A549 (cell line): Measurements from ENCODE around the gene GMCL1. TPM values are rescaled to one million over a fixed set of nuclear protein-coding genes. Genes with fewer than 3 reads are reported as not detected.

Experiments
- ATAC-seq, 2 experiments: fragments of 200-7000 bp in 1 of 2; fragments of >200 bp in 1 of 2; cut with Nextera tagmentation in 1 of 2; cut with Tn5 transposase in 1 of 2; 3 replicates each; pipeline versions ENCODE4 v1.8.0 to v1.9.1; 2018 to 2020; ENCODE audit warnings: mild to moderate bottlenecking in 1 of 2, moderate library complexity in 1 of 2
- CTCF ChIA-PET: fragments of 300-600 bp; sonication (Branson Sonifier 250); formaldehyde crosslinking; extraction: SDS; loops from one replicate; lab custom pipeline; 2021; ENCODE audit warnings: antibody characterized with exemption, inconsistent platforms; lab: Yijun Ruan, JAX
- POLR2A ChIA-PET: fragments of 350-600 bp; formaldehyde crosslinking; extraction: SDS; loops from one replicate; lab custom pipeline; 2021; ENCODE audit warnings: antibody characterized with exemption, inconsistent platforms; lab: Yijun Ruan, JAX
- DNase-seq, 2 experiments: peaks; one replicate each; pipeline versions ENCODE4 v3.0.0 to v3.0.0-alpha.2; 2011 to 2016; ENCODE audit warnings: low read depth in 1 of 2, low spot score in 1 of 2
- FAIRE-seq: peaks from 2 replicates; lab custom pipeline; 2011; peaks lifted over from hg19 to GRCh38; lab: Jason Lieb, UNC
- H3K27ac ChIP-seq, 2 experiments: fragments of >200 bp; sonication (Bioruptor Twin); formaldehyde crosslinking; 3 replicates each; pipeline ENCODE4 v1.5.1; 2016 to 2017
- H3K4me1 ChIP-seq: fragments of >200 bp; sonication (Bioruptor Twin); formaldehyde crosslinking; 3 replicates; pipeline ENCODE4 v1.6.1; 2016
- H3K4me2 ChIP-seq: fragments of >200 bp; sonication (Bioruptor Twin); formaldehyde crosslinking; 3 replicates; pipeline ENCODE4 v1.6.1; 2016
- H3K4me3 ChIP-seq: fragments of >200 bp; sonication (Bioruptor Twin); formaldehyde crosslinking; 3 replicates; pipeline ENCODE4 v1.5.1; 2016
- H3K9me3 ChIP-seq: fragments of >200 bp; sonication (Bioruptor Twin); formaldehyde crosslinking; 3 replicates; pipeline ENCODE4 v1.6.1; 2016
- ATOH8 ChIP-seq: fragments of 250-450 bp; sonication (Bioruptor Pico); IDR thresholded peaks from 2 replicates; pipeline ENCODE4 v1.5.0; 2020; ENCODE audit warnings: low read depth, mild to moderate bottlenecking, moderate library complexity
- BCL3 ChIP-seq: fragments of >200 bp; sonication (Bioruptor Twin); formaldehyde crosslinking; IDR thresholded peaks from 3 replicates; pipeline ENCODE4 v1.6.1; 2016
- BHLHE40 ChIP-seq: IDR thresholded peaks from 2 replicates; pipeline ENCODE4 v1.6.1; 2012; ENCODE audit warnings: low read depth, low read length, inconsistent platforms
- CHD2 ChIP-seq: fragments of 150-350 bp; IDR thresholded peaks from 2 replicates; pipeline ENCODE4 v1.6.1; 2014; ENCODE audit warnings: low read length; ENCODE audit not compliant: partially characterized antibody
- EP300 ChIP-seq, 2 experiments: fragments of >200 bp; sonication (Bioruptor Twin); formaldehyde crosslinking; IDR thresholded peaks; 2 replicates in 1 of 2; 3 replicates in 1 of 2; pipeline ENCODE4 v1.6.1; 2016 to 2017
- FOSL2 ChIP-seq, 2 experiments: fragments of 450-650 bp in 1 of 2; fragments of >200 bp in 1 of 2; sonication (Bioruptor Twin) in 1 of 2; formaldehyde crosslinking; IDR thresholded peaks; 2 replicates each; pipeline versions ENCODE4 v1.5.0 to v1.6.1; 2016 to 2020; ENCODE audit warnings: mild to moderate bottlenecking in 1 of 2, moderate library complexity in 1 of 2
- GATA3 ChIP-seq: IDR thresholded peaks from 2 replicates; pipeline ENCODE4 v1.6.1; 2012; ENCODE audit warnings: borderline replicate concordance
- HDAC2 ChIP-seq: fragments of 200-600 bp; sonication (generic); IDR thresholded peaks from 2 replicates; pipeline ENCODE4 v1.6.1; 2016
- HEYL ChIP-seq: fragments of 250-450 bp; sonication (Bioruptor Pico); IDR thresholded peaks from 2 replicates; pipeline ENCODE4 v1.8.0; 2021; ENCODE audit warnings: mild to moderate bottlenecking, moderate library complexity
- HOXA7 ChIP-seq: fragments of 250-450 bp; sonication (Bioruptor Pico); IDR thresholded peaks from 2 replicates; pipeline ENCODE4 v1.5.0; 2020; ENCODE audit warnings: mild to moderate bottlenecking, moderate library complexity
- HOXB13 ChIP-seq: fragments of 250-450 bp; sonication (Bioruptor Pico); IDR thresholded peaks from 2 replicates; pipeline ENCODE4 v1.5.0; 2020; ENCODE audit warnings: low read depth, mild to moderate bottlenecking, moderate library complexity
- HOXB5 ChIP-seq: fragments of 250-450 bp; sonication (Bioruptor Pico); IDR thresholded peaks from 2 replicates; pipeline ENCODE4 v1.5.0; 2020; ENCODE audit warnings: mild to moderate bottlenecking, moderate library complexity
- JUN ChIP-seq, 2 experiments: fragments of >200 bp; sonication (Bioruptor Twin); formaldehyde crosslinking; IDR thresholded peaks; 2 replicates in 1 of 2; 3 replicates in 1 of 2; pipeline ENCODE4 v1.6.1; 2016 to 2017
- JUNB ChIP-seq: fragments of >200 bp; sonication (Bioruptor Twin); formaldehyde crosslinking; IDR thresholded peaks from 2 replicates; pipeline ENCODE4 v1.6.1; 2016
- KDM1A ChIP-seq: fragments of 200-600 bp; sonication (generic); IDR thresholded peaks from 2 replicates; pipeline ENCODE4 v1.6.1; 2016; ENCODE audit warnings: low read depth, mild to moderate bottlenecking
- KDM5A ChIP-seq: fragments of 200-600 bp; sonication (generic); IDR thresholded peaks from 2 replicates; pipeline ENCODE4 v1.6.1; 2016; ENCODE audit warnings: antibody characterized with exemption, mild to moderate bottlenecking
- MAFK ChIP-seq: fragments of 450-650 bp; IDR thresholded peaks from 2 replicates; pipeline ENCODE4 v1.6.1; 2014; ENCODE audit not compliant: partially characterized antibody
- NPAS2 ChIP-seq: fragments of 250-450 bp; sonication (Bioruptor Pico); IDR thresholded peaks from 2 replicates; pipeline ENCODE4 v1.8.0; 2022; ENCODE audit warnings: mild to moderate bottlenecking, moderate library complexity, borderline replicate concordance
- NR3C1 ChIP-seq: fragments of >200 bp; sonication (Bioruptor Twin); formaldehyde crosslinking; IDR thresholded peaks from 3 replicates; pipeline ENCODE4 v1.6.1; 2017
- PHF8 ChIP-seq: fragments of 200-600 bp; sonication (generic); IDR thresholded peaks from 2 replicates; pipeline ENCODE4 v1.6.1; 2016; ENCODE audit warnings: low read depth, mild to moderate bottlenecking, antibody characterized with exemption, moderate library complexity, borderline replicate concordance
- RCOR1 ChIP-seq: fragments of 150-350 bp; IDR thresholded peaks from 2 replicates; pipeline ENCODE4 v1.6.1; 2014; ENCODE audit warnings: antibody characterized with exemption, low read length, low read depth
- REST ChIP-seq: fragments of 200-600 bp; sonication (generic); IDR thresholded peaks from 2 replicates; pipeline ENCODE4 v1.6.1; 2016; ENCODE audit warnings: antibody characterized with exemption, mild to moderate bottlenecking, moderate library complexity
- RFX5 ChIP-seq: fragments of 450-650 bp; IDR thresholded peaks from 2 replicates; pipeline ENCODE4 v1.7.1; 2014; ENCODE audit warnings: antibody characterized with exemption, mild to moderate bottlenecking, moderate library complexity
- RNF2 ChIP-seq: fragments of 200-600 bp; sonication (generic); IDR thresholded peaks from 2 replicates; pipeline ENCODE4 v1.6.1; 2016; ENCODE audit warnings: low read depth, mild to moderate bottlenecking, antibody characterized with exemption, moderate library complexity, borderline replicate concordance
- TFCP2L1 ChIP-seq: fragments of 250-450 bp; sonication (Bioruptor Pico); IDR thresholded peaks from 2 replicates; pipeline ENCODE4 v1.5.0; 2021; ENCODE audit warnings: mild to moderate bottlenecking
- ZC3H11A ChIP-seq: fragments of 450-650 bp; IDR thresholded peaks from 2 replicates; pipeline ENCODE4 v1.6.1; 2014; ENCODE audit warnings: antibody characterized with exemption, mild to moderate bottlenecking
- ZSCAN20 ChIP-seq: fragments of 250-450 bp; sonication (Bioruptor Pico); IDR thresholded peaks from 2 replicates; pipeline ENCODE4 v1.8.0; 2022; ENCODE audit warnings: mild to moderate bottlenecking, moderate library complexity
- WGBS: methylation state at CpG from one replicate; pipeline ENCODE4 v1.1.6; 2017; ENCODE audit errors: missing lambda C conversion rate; 5-methylcytosine and 5-hydroxymethylcytosine counted together
- polyA plus RNA-seq, 4 experiments: library from polyadenylated mRNA; depleted of rRNA in 3 of 4; stranded (reverse); fragments of >200 nt; fragmentation: RNase III in 1 of 4; extraction: RNeasy Plus Mini Kit Qiagen cat#74134 plus additional on column Dnase treatment in 1 of 4; gene quantifications; 2 replicates in 3 of 4; 3 replicates in 1 of 4; pipeline ENCODE4 v1.2.3, GENCODE V29; 2011 to 2017
- TF ChIP-seq, protein P1 (sequence below): fragments of 150-350 bp; IDR thresholded peaks from 2 replicates; pipeline ENCODE4 v1.6.1; 2014; ENCODE audit warnings: low read depth, mild to moderate bottlenecking, low read length
- TF ChIP-seq, protein P2 (sequence below): IDR thresholded peaks from 2 replicates; pipeline ENCODE4 v1.6.1; 2012

The GMCL1 gene
- polyA plus RNA-seq, 2 of the 4 experiments (the other 2 are of a cell fraction): 16.6 to 21.1 TPM

- TF ChIP-seq HOXA7 (CRISPR knock-in tag) (no peak), HOXB5 (CRISPR knock-in tag) (no peak), NR3C1 (no peak), RNF2 (no peak), FOSL2 (IDR thresholded peaks at IDR 0.05) (no peak), FOSL2 (CRISPR knock-in tag; IDR thresholded peaks at IDR 0.05) (no peak)
Observed at GRCh38 chr2:69833752-69834151, 4.3 kb downstream of the GMCL1 start (continued).

- 58% methylated on average over 2 of the region's 2 CpGs for WGBS
- FAIRE-seq: no peak
Observed at GRCh38 chr2:69835666-69836065, 6.2 kb downstream of the GMCL1 start.

DNA sequence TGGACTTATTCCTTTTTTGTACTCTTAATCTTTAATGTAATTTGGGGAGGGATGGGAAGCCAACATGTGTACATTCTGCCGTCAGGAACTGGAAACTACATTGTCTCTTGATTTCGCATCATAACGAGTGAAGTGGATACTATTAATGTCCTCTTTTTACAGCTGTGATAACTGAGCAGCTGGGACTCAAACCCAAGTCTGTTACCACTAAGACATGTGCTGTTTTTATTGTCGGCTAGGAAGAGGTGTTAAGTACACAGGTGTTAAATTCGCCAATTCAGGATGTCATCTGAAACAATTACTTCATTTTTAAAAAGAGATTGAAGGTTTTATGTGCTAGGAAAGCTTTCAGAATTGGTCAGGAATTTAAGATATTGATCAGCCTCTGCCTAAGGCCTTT, 6.9 kb downstream of the GMCL1 start:
- no peak for DNase-seq
- 73% methylated on average over 5 of the region's 5 CpGs for WGBS
- FAIRE-seq: no peak
- H3K9me3 ChIP-seq: no peaks in the 10 kb centered on the region
- no peaks in the 10 kb centered on the region; the same call in 2 of the 3 replicates for H3K4me1 ChIP-seq
- ChIA-PET POLR2A (no interaction called here), CTCF (interaction anchor here (0.8 to 1.3 kb wide), 4 partner anchors 20 to 122 kb away, joined by 3 read pairs; no protein-coding TSS in a partner anchor)
- no peak overlapping the region for H3K4me2 ChIP-seq
- H3K27ac ChIP-seq: no peak overlapping the region
- no peak for ATAC-seq
- H3K4me3 ChIP-seq: no peak overlapping the region
- TF ChIP-seq HOXA7 (CRISPR knock-in tag) (no peak), KDM5A (no peak), RCOR1 (no peak), PHF8 (no peak), KDM1A (no peak), RNF2 (no peak), REST (no peak), RFX5 (no peak), BHLHE40 (no peak), GATA3 (no peak), ZC3H11A (no peak), NPAS2 (CRISPR knock-in tag) (no peak), ZSCAN20 (CRISPR knock-in tag) (no peak), NR3C1 (no peak)

More at GRCh38 chr2:69835666-69836065, 6.2 kb downstream of the GMCL1 start:
- no peak overlapping the region for H3K27ac ChIP-seq
- H3K9me3 ChIP-seq: no peaks in the 10 kb centered on the region
- POLR2A ChIA-PET: no interaction called here
- no peak overlapping the region for H3K4me3 ChIP-seq
- DNase-seq: no peak
- peaks cover 5% of the 10 kb centered on the region; the same call in 2 of the 3 replicates for H3K4me1 ChIP-seq
- no peak for TF ChIP-seq JUN (IDR thresholded peaks at IDR 0.05)
- no peak for TF ChIP-seq ATOH8 (CRISPR knock-in tag)
- no peak for TF ChIP-seq GATA3
- no peak for TF ChIP-seq BCL3
- TF ChIP-seq HEYL (CRISPR knock-in tag): no peak
- no peak for TF ChIP-seq TFCP2L1
- TF ChIP-seq RCOR1: no peak
- TF ChIP-seq MAFK: no peak
- TF ChIP-seq HOXB13: no peak
- no peak for TF ChIP-seq JUNB
- no peak for TF ChIP-seq EP300 (IDR thresholded peaks at IDR 0.05)
- TF ChIP-seq, protein P1, sequence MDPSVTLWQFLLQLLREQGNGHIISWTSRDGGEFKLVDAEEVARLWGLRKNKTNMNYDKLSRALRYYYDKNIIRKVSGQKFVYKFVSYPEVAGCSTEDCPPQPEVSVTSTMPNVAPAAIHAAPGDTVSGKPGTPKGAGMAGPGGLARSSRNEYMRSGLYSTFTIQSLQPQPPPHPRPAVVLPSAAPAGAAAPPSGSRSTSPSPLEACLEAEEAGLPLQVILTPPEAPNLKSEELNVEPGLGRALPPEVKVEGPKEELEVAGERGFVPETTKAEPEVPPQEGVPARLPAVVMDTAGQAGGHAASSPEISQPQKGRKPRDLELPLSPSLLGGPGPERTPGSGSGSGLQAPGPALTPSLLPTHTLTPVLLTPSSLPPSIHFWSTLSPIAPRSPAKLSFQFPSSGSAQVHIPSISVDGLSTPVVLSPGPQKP: no peak
- TF ChIP-seq, protein P2, sequence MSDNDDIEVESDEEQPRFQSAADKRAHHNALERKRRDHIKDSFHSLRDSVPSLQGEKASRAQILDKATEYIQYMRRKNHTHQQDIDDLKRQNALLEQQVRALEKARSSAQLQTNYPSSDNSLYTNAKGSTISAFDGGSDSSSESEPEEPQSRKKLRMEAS: no peak
- TF ChIP-seq CHD2: no peak
- no peak for TF ChIP-seq HDAC2
- TF ChIP-seq NPAS2 (CRISPR knock-in tag): no peak
- TF ChIP-seq HOXB5 (CRISPR knock-in tag): no peak
- H3K4me2 ChIP-seq: no peak overlapping the region
- CTCF ChIA-PET: interaction anchor here (0.9 to 1.3 kb wide), 2 partner anchors 111 to 112 kb away, joined by 3 read pairs; no protein-coding TSS in a partner anchor
- ATAC-seq: no peak
